ENCODE data around the gene ATP8B1. TPM values are rescaled to one million over a fixed set of nuclear protein-coding genes. Genes with fewer than 3 reads are reported as not detected.

ATP8B1 gene
- total RNA-seq, 1 experiment from 2014 or later = 38.8 TPM

DNA sequence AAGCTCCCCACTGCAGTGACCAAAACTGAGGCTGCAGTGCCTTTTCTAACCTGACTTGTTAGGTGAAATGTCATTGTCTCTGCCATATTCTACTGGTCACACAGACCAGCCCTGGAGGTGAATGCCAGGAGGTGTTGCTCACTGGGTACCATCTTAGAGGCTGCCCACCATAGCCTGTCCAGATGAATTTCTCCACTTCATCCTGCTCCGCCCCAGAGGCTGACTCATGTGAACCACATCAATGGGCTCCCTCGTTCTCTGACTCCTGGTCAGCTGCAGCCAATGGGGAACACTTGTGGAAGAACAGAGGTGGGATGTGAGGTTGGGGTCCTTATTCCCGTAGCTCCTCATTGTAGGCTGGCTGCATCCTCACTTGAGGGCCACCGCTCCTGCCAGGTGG, 178.1 kb downstream of the ATP8B1 start:
- DNase-seq (ENCODE audit: low spot score) = peak; percentile 59

DNA sequence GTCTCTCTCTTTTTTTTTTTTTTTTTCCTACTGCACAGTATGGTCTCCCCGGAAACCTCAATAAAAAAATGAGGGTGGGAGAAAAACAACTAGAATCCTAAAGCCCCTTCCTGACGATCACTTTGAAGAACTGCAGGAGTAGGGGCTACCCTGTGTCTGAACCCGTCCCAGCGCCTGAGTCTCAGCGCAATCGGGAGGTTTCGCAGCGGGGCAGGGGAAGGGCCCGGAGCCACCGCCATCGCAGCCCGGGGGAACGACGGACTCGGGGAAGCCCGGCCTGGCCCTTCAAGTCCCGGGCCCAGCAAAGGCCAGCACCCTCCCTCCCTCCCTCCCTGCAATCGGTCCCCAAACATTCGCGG, 181.9 kb downstream of the ATP8B1 start:
- no peak for DNase-seq (ENCODE audit: low spot score)

DNA sequence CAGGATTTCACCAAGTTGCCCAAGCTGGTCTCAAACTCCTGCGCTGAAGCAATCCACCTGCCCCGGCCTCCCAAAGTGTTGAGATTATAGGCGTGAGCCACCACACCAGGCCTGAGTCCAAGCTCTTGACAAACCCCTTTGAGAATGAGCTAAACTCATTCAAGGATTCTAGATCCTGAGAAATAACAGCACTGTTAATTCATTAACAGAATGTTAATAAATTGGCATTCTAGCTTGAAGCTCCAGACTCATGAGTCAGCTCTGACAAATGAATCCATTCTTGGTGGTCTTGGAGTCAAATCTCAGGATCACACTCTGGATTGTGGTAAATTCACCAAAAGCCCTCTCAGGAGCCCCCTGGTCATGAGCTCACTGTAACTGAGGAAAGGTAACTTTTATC, 183.2 kb downstream of the ATP8B1 start:
- no peak for DNase-seq (ENCODE audit: low spot score)

DNA sequence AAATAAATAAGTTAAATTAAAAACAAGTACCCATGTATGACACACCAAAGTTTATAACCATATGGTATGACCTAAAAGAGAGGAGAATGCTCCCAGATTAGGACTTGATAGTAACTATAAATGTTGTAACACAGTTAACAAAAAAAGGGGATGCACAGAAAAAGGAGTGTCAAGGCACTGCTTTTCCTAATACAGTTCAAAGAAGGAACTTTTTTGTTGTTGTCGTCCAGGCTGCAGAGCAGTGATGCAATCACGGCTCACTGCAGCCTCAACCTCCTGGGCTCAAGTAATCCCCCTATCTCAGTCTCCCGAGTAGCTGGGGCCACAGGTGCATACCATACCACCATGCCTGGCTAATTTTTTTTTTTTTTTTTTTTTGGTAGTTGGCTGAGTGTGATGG, 184.2 kb downstream of the ATP8B1 start:
- no peak for DNase-seq (ENCODE audit: low spot score)

DNA sequence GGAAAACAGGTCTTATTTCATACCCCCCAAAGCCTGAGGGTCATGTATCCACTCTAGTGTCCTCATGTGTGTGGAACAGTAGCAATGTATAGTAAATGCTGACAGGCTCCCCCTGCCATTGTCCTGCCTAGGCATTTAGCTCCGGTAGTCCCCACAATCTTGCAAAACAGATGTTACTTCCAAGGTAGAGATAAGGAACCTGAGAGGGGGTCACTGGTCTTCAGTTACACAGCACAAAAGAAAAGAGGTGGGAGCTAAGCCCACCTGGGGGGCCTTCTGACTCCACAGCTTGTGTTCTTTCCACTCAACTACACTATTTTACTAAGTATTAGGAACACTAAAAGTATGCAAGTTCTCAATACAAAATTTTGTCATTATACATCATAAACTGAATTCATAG, 199.2 kb downstream of the ATP8B1 start:
- DNase-seq (ENCODE audit: low spot score) = no peak

Other genes with a start within 250 kb of the ATP8B1 start
- gene FECH, start 216.6 kb downstream of the ATP8B1 start, total RNA-seq (2014; rRNA removed; shearing (Covaris generic)) = 25.9 and 38.3 TPM in 2 replicates
- 130 and 186 TPM in 2 replicates for gene NARS1, start 181.5 kb downstream of the ATP8B1 start, total RNA-seq (2014; rRNA removed; shearing (Covaris generic))
- 8.1 and 16.8 TPM in 2 replicates for gene NEDD4L, start 240.9 kb upstream of the ATP8B1 start, total RNA-seq (2014; rRNA removed; shearing (Covaris generic))